ENCODE measurements around the gene GBP6. TPM values are rescaled to one million over a fixed set of nuclear protein-coding genes. Genes with fewer than 3 reads are reported as not detected.

Gene GBP6
- total RNA-seq (under 1 TPM in 5 of 9 donors, not detected in 4; 0.09 to 0.67 (median 0.16) TPM), polyA plus RNA-seq (under 1 TPM in 1 of 2 donors, not detected in 1; 0.03 TPM)
- long read RNA-seq, donor 1, partial matches to known transcripts: 0 of 1 reads
- long read RNA-seq, donor 1, other reads (novel, unspliced or antisense): 1 of 1 reads
- long read RNA-seq, donor 2: 0 reads
- long read RNA-seq, donor 3: 0 reads

GRCh38 chr1:89363638-89364536, at the start of gene GBP6:
Gene GBP6 (plus strand): TSS chr1:89364059. CDS start chr1:89368552, 4,493 bp downstream.
- H3K4me3 ChIP-seq: no peak within 1 kb of the TSS
- TF ChIP-seq CTCF (IDR thresholded peaks at IDR 0.05): no peak
- TF ChIP-seq POLR2A (IDR thresholded peaks at IDR 0.05): no peak
- peak within 1 kb of the TSS in 4 of 12 donors; percentile 6 to 24 (median 14) for H3K27ac ChIP-seq
- WGBS, 4 donors: 29 to 53% (median 40%) methylated on average over 9 to 10 of the region's 10 CpGs
- no peaks in the 10 kb centered on the region for H3K36me3 ChIP-seq
- ATAC-seq (peak; percentile 64 to 81 (median 76)), DNase-seq (peak in 2 of 5 donors; percentile 38 to 60)
- no peaks in the 10 kb centered on the region for H3K27me3 ChIP-seq
- H3K4me1 ChIP-seq: peaks cover 0 to 16% (median 13%) of the 10 kb centered on the region in 12 donors
- intact Hi-C loops (cut with DNase I): loop anchor here in 4 of 10 donors (5.0 to 10.0 kb wide), 3 partner anchors 91 to 367 kb away; no protein-coding TSS in a partner anchor
- H3K9me3 ChIP-seq: no peaks in the 10 kb centered on the region

GRCh38 chr1:89322402-89322801, 41.5 kb upstream of the GBP6 start:
- peak; percentile 92 to 97 (median 95) for ATAC-seq

GRCh38 chr1:89331890-89332289, 32.0 kb upstream of the GBP6 start:
- no peak overlapping the region for H3K4me3 ChIP-seq

More at GRCh38 chr1:89322402-89322801, 41.5 kb upstream of the GBP6 start:
- Histone ChIP-seq H3K36me3 (no peaks in the 10 kb centered on the region), H3K4me3 (no peak overlapping the region), H3K27me3 (no peaks in the 10 kb centered on the region), H3K9me3 (peaks cover 0 to 42% (median 2%) of the 10 kb centered on the region in 12 donors), H3K27ac (peak overlapping the region in 5 of 12 donors; percentile 5 to 56 (median 41)), H3K4me1 (peaks cover 0 to 14% (median 11%) of the 10 kb centered on the region in 12 donors)
- TF ChIP-seq POLR2A (IDR thresholded peaks at IDR 0.05) (no peak), CTCF (IDR thresholded peaks at IDR 0.05) (no peak)
- WGBS, 4 donors: 0 to 13% (median 3%) methylated on average over 1 of the region's 1 CpG
- peak in 4 of 5 donors; percentile 49 to 65 (median 61) for DNase-seq
- intact Hi-C loops (cut with DNase I): no loop called here

More at GRCh38 chr1:89331890-89332289, 32.0 kb upstream of the GBP6 start:
- Histone ChIP-seq H3K27me3 (no peaks in the 10 kb centered on the region), H3K4me1 (no peaks in the 10 kb centered on the region), H3K9me3 (peaks cover 0 to 5% (median 0%) of the 10 kb centered on the region in 12 donors), H3K27ac (no peak overlapping the region), H3K36me3 (no peaks in the 10 kb centered on the region)
- TF ChIP-seq CTCF (IDR thresholded peaks at IDR 0.05): no peak
- TF ChIP-seq POLR2A (IDR thresholded peaks at IDR 0.05): no peak
- no peak for DNase-seq
- intact Hi-C loops (cut with DNase I): no loop called here
- ATAC-seq: no peak
- 85 to 89% (median 89%) methylated on average over 2 of the region's 2 CpGs for WGBS, 4 donors

Data from heart left ventricle (tissue), 16 donors.